Ovary (tissue), 3 donors: ENCODE results near the gene CTBP2.

Experiments used
- CTCF ChIP-seq, 3 donors: fragments of 450-650 bp in 2 of 3; fragments of 200-600 bp in 1 of 3; IDR thresholded peaks; one replicate each; pipeline versions ENCODE4 v1.5.1 to v1.8.0; 2016 to 2022; ENCODE audit warnings: antibody characterized with exemption in 3 of 3, mild to moderate bottlenecking in 1 of 3
- EP300 ChIP-seq: sonication (generic); formaldehyde crosslinking; IDR thresholded peaks from one replicate; pipeline ENCODE4 v1.6.1; 2017; ENCODE audit warnings: antibody characterized with exemption
- POLR2A ChIP-seq: fragments of 450-650 bp; IDR thresholded peaks from one replicate; pipeline ENCODE4 v1.6.1; 2017; ENCODE audit warnings: antibody characterized with exemption, mild to moderate bottlenecking, moderate library complexity
- donor health status: DM: no; HTN: no; CAD: no.

GRCh38 chr10:125186431-125187170, 26.2 kb upstream of the CTBP2 start:
- no peak for TF ChIP-seq POLR2A
- no peak for TF ChIP-seq EP300
- TF ChIP-seq CTCF (IDR thresholded peaks at IDR 0.05), result no peak
